ENCODE results near the gene ITPR3.

ITPR3 gene

DNA sequence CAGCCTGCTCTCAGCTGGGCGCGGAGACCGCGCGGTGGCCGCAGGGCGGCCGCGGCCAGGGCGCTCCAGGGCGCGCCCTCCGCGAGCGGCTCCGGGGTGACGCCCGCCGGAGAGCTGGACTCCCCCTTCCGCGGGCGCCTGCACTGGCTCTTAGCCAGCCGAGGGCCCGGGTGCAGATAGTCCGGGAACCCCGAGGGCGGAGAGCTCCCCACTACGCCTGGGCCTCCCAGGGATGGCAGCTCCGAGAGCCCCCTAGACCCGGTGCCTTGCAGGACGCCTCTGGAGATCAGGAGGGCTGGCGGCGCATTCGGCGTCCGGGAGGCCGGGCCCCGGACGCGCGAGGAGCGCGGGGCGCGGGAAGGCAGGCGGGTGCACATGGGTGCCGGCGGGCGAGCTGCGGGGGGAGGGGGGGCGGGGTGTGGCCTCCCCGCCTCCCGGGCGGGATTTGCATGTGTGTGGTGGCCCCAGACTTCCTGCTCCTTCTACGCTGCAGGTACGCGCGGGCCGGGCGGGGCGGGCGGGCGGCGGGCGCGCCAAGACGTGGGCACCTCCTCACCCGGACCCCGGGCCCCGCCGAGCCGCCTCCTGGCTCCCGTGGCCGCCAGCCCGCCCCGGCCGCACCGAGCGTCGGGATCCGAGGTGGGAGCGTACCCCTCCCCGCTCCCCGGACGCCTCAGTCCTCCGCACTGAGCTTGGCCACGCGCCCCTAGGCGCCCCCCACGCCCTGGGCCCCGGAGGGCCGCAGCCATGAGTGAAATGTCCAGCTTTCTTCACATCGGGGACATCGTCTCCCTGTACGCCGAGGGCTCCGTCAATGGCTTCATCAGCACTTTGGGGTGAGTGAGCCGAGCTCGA, at the start of gene ITPR3:
Gene ITPR3, plus strand, starts transcription at position 467 of the 855 bp plus-strand sequence. Its CDS starts 281 bp downstream, at position 748.
- DNase-seq, result peak; percentile 75

DNA sequence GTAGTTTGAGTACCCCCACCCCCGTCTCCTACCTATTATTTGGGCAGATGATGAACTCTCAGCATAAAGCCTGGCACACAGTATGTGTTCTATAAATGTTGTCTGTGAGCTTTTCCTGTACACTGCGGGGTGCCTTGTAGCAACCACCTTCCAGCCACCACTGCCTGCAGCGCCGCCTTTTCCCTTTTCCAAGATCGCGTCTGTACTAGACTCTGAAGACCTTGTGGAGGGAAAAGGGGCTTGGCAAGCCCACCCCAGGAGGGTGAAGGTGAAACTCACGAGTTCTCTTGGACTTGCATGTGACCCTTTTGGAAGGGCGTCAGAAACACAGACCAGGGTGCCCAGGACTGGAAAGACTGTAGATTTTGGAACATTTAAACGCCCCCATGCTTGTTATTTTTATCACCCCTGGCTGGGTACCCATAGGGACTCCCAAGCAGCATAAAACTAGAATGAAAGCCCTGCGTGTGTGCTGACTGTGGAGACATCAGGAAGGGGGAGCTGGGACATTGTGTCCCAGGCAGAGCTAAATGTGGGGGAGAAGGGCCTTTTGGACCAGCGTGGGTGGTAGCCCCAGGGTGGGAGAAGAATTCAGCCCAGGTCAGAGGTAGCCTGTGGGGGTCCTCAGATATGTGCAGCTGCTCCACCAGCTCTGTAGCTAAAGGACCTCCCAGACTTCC, 49.3 kb upstream of the ITPR3 start:
- no peak for DNase-seq

DNA sequence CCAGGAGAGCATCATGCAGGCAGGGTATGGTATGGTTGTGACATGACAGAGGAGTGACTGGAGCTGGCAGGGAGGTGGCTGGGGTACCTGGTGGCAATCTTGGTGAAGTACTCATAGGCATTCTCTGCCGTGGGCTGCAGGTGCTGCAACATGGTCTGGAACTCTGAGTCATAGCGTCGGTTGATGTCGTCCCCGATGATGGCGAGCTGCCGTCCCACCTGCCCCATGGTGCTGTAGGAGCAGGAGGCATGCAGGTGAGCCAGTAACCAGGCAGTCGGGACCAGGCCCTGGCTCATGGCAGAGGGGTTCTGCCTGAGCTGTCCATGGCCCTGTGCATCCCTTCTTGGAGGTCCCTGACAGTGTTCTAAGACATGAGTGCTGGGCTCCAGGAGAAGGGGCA, 45.9 kb upstream of the ITPR3 start:
- DNase-seq, result no peak

DNA sequence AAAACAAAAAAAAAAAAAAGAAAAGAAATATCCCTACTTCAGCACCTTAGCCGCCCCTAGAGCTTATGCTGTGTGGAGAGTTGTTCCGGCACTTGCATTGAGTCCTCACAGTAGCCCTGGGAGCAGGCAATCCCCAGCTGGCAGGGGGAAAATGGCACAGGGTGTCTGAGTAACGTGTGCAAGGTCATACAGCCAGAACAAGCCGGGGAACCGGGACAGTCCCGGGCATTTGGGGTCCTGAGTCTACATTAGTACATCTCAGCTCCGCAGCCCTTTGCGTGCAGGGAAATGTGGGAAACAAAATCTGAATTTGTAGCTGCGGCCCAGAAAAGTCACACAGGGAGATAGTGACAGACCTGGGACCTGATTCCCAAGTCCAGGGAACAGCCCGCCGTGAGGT, 44.5 kb upstream of the ITPR3 start:
- DNase-seq, result no peak

DNA sequence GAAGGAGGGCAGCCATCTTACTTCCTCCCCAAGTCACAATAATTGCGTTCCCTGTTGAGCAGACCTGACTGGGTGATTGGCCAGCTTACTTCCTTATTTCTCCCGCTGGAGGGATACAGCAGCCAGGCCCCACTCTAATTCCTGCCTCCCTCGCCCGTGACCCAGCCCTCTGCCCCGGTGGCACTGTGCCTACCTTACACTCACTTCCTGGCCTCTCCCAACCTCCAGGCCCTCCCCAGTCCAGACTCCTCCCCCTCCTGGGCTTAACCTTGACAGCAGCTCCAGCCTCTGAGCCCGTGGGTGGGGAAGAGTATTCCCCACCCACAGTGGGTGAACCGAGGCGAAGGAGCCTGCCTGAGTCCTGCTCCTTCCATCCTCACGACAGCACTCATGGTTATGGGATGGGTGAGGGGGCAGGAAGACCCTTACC, 44.0 kb upstream of the ITPR3 start:
- DNase-seq, result peak; percentile 50

DNA sequence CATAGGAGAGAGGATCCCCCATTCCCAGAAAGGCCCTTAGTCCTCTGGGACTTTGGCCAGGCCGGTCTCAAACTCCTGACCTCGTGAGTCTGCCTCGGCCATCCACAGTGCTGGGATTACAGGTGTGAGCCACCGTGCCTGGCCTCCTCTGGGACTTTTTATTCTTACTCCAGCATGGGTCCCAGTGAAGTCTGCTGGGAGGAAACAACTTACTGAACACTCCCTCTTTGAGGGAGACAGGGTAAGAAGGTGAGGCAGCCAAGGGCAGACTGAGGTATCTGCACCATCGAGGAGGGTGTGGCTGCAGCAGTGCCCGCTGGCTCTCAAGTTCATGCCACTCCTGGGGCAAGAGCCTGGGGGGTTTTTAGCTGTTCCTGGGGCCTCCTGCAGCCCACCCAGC, 43.4 kb upstream of the ITPR3 start:
- DNase-seq, result no peak

DNA sequence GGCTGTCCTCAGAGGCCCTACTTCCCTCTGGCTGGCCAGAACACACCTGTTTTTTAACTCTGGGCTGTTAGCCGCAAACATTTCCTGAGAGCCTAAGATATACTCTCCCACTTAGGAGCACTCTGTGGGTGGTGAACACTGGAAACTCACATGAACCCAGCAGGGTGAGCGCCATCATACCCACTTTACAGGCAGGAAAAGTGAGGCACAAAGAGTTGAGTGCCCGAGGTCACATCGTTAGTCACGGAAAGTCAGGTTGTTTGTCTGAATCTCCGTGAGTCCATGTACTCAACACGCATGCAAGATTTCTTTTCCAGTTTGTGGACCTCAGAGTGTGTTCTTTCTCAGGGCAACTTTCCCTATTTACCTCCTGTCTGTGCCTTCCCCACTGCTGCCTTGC, 43.0 kb upstream of the ITPR3 start:
- DNase-seq, result peak; percentile 25

DNA sequence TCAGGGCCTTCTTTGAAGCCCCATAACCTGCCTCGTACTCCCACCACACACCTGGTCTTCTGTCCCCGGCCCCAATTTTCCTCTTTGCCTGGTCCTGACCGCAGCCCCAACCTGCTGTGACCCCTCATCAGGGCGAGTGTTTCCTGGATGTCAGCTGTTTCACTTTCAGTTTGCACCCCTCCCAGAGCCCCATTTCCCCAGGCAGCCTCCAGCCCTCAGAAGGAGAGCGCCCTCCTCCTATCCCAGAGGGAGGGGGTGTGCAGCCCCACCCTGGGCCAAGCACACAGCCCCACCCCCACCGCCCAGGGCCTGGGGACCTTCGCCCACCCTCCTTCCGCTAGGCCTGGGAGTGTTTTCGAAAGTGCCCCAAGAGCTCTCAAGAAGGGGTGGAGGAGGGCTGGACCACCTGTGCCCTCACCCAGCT, 42.5 kb upstream of the ITPR3 start:
- DNase-seq, result peak; percentile 44

DNA sequence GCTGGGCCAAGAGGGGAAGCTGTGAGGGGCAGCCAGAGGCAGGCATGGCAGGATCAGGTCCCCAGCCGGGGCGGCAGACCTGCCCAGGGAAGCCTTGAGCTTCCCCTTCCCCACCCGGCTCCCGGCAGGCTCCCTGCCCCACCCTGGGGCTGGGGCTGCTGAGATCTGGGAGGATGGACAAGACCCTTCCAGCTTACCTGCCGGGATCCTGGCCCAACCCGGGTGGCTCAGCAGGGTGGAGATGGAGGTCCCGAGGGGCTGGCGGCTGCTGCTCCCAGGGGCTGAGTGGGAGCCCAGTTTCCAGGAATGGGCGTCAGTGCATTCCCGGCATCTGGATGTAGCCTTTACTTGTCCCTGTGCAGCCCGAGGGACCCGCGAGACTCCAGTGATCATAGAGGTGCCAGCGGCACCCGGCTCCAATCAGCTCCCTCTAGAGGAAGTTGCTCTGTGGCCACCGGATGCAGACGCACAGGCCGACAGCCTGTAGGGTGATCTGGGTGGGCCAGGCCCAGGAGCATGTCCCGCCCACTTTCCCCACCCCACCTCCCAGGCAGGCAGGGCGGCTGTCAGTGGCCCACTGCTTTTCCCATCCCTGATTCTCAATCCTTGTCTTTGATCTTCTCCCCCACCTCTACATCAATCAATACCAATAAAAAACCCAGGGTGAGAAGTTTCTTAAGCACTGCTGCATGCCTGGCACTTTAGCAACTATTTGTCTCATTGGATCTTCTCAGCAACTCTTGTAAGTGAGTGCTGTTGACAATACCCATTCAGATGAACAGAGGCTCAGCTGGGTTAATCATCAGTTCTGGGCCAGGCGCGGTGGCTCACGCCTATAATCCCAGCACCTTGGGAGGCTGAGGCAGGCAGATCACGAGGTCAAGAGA, 41.1 kb upstream of the ITPR3 start, which contains the start of gene BAK1:
Gene BAK1, minus strand, starts transcription at position 449 of the 887 bp plus-strand sequence. CDS start 2,672 bp downstream, outside the sequence.
- peak; percentile 86 for DNase-seq

DNA sequence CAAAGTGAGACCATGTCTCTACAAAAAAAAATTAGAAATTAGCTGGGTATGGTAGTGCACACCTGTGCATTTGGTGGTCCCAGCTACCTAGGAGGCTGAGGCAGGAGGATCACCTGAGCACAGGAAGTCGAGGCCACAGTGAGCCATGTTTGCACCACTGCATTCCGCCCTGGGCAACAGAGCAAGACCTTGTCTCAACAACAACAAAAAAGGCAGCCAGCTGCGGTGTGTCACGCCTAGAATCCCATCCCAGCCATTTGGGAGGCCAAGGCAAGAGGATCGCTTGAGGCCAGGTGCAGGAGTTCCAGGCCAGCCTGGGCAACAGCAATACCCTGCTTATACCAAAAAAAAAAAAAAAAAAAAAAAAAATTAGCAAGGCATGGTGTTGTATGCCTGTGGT, 39.9 kb upstream of the ITPR3 start:
- DNase-seq, result no peak

DNA sequence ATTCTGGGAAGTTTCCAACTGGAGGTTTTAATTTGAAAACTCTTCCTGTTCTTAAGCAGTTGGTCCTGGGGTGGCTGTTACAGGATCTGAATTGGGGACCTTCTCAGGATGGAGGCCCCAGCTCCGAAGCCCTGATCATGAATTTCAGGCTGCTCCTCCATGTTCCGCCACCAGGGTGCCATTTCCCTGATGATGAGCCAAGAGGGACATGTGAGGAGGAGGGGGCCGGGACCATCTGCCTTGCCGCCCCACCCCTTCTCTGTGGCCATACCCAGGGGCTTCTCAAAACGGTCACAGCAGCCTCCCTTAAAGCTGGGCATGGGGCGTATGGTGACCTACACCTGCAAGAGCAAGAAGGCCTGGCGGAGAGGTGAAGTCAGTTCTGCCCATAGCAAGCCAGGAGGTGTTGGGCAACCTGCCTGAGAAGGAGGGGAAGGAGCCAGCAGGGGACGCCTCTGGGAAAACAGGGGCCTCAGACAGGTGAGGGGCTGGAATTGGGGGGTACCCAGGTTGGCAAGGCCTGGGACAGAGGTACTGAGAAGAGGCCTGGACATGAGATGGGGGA, 37.4 kb upstream of the ITPR3 start:
- DNase-seq, result no peak

DNA sequence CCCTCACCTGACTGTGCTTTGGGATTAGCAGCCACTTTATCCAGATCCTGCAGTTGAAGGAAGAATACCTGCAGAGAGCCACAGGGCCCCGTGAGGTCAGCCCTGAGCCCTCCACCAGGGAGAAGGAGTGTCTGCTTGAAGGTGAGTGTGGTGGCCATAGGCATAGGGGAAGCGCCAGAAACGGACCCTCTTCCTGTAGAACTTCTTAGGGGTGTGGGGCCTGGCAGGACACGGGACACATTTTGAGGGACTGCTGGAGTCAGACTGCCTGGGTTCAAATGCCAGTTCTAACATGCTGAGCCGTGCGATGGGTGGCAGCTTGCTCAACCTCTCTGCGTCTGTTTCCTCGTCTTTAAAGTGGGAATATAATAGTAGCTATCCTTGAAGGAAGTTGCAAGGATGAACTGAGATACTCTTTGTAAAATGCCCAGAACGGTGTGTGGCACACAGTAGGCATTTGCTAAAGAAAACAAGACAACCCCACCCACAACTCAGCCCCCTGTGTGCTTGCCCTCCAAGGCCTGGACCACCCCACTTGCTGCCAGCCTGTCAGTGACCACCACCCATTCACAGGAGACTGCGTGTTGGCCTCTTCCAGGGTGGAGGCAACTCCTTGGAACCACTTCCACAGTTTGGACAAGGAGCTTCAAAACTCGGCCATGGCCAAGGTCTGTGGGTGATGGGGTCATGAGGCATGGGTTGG, 36.3 kb upstream of the ITPR3 start:
- no peak for DNase-seq

DNA sequence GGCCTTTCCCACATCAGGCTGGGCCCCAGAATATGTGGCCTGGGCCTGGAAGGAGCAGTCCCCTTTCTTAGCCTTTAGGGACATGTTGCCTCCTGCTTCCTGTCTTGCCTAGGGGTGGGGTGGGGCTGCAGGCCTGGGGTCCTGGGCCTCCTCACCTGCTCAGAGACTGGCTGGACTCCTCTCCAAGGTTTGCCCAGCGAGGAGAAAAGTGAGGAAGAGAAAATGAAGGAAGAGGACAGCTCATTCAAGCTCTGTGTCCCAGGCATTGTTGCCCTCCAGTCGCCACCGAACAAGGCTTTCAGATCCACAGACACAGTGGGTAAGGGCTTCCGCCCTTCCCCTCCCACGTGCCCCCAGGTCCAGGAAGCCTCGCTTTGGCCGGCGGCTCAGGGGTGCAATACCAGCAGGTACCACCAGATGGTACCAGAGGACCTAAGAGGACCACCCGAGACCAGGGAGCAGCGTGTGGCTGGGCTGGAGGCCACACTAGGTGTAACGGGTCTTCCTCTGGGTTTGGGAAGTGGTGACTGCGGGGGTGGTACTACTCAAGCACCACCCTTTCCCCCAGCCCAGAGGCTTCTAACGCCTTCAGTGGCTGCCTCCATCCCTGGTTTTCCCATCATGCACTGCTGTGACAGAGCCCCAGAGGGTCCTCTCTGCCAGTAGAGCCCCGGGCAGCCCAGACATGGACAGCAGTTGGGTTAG, 35.6 kb upstream of the ITPR3 start:
- DNase-seq, result peak; percentile 85

DNA sequence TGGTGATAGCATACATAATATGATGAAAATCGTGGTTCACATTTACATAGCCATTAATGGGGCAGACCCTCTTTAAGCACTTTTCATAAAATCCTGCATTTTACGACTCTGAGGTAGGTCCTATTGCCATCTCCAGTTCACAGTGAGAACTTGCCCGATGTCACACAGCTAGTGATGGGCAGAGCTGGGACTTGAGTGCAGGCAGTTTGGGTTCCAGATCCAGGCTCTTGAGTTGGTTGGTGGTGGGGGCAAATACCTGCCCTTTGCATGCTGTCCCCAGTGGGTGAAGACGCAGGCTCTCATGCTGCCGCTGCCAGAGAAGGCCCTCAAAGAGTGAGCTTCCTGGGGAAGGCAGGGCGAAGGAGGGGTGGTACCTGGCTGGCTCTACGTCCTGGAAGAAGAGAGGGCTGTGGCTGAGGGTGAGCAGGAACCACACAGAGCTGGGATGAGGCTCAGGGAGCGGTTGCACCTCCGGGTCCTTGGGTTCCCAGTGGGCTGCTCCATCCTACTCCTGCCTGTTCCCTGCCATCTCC, 34.9 kb upstream of the ITPR3 start:
- DNase-seq, result no peak

DNA sequence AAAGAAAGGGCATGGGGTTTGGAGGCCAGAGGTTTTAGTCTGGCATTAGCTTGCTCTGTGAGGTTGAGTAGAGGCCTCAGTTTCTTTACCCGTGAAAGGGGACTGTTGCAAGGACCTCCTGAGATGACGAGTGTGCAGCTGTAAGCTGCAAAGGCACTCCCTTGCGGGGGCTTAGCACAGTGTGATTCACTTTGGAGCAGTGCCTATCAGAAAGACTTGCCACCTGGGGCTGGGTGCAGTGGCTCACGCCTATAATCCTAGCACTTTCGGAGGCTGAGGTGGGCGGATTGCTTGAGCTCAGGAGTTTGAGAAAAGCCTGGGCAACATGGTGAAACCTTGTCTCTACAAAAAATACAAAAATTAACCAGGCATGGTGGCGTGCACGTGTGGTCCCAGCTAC, 33.6 kb upstream of the ITPR3 start:
- DNase-seq, result no peak

DNA sequence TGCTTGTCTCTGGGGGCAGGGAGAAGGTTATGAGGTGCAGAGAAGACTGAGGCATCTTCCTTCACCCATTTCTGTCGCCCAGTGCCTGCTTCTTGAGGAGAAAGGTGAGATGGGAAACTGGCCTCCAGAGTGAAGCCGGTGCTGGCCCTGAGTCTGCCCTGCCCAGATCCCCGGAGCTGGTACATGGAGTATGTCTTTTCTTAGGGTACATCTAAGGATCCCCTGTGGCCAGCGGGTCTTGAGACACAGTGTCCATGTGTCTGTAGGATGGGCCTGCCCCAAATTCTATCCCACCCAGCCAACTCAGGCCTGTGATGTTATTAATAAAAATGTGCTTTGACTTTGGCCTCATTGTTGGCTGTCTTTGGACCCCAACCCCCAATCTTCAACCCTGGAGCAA, 32.2 kb upstream of the ITPR3 start:
- no peak for DNase-seq

DNA sequence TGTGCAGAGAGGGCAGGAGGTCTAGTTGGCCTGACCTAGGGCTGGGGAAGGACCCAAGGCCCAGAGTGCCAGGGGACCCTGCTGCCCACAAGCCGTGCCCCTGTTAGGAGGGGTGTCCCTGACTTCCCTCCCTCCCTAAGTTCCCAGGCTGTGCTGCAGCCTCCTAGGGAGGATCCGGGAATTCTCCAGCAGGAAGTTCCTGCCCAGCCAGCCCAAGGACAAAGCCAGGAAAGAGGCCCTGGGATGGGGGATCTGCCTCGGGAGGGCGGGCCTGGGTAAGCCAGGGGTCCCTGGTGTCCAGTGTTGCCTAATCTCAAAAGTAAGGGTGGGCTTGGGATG, 31.8 kb upstream of the ITPR3 start:
- no peak for DNase-seq

DNA sequence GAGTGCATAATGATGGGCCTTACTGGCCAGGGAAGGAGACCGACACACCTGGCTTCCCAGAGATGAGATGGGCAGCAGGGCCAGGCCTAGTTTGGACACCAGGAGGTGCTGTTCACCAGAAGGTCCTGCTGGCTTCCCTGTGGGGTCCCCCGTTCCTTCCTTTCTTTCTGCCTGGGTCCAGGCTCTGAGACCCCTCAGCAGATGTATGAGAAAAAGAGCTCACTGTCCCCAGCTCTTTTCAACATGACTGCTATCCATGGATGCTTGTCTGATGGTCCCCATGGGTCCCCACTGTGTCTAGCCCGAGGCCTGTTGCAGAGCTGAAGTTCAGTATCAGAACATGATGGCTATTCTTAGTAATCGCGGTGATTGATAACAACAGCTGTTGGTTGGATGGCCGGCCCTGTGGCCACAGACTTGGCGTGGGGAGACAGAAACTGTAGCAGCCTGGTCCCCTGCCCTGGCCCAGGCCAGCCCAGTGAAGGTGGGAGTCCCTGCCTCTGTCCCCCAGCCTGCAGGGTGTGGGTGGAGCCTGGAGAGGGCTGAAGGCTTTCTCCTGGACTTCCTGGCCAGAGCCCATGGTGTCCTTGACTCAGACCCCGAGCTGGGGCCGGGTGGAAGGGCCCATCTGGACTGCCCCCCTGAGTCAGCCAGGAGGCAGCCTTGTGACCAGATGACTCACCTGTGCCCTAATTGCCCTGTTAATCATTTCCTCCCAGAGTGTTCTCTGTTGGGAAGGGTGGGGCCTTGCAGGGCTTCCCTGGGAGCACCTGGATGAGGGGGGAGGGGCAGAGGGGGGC, 31.2 kb upstream of the ITPR3 start:
- DNase-seq, result peak; percentile 39

DNA sequence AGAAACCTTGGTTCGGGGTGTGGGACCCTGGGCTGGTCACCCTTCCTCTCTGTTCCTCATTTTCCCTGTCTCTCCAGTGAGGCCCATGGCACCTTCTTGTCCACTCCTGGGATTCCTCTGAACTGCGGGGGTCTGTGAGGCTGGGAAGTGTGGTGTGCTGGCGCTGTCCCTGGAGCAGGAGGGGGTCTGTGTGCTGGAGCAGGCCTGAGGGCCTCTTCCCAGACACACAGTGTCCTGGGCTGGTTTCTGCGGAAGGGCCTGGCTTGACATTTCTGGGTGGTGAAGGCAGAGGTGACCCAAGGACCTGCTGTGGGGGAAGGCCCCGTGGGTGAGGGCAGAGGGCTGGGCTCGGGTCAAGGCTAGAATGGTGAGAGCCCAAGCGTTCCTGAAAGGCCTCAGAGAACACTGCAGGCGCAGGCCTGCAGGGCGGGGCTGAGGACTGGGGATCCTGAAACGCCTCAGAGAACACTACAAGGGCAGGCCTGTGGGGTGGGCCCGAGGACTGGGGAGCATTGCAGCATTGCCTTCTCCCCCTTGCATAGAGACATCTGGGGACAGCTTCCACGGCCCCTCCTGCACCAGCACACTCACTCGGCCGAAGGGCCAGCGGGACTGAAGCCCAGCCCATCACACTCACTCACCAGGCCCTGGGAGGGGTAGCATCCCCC, 30.5 kb upstream of the ITPR3 start:
- DNase-seq, result no peak
